SKM-1 treated with dmso at 0.1 percent for 144 hours (cell line): ENCODE measurements around the gene BCAS2.

Experiments used
- DNase-seq: peaks from one replicate; lab custom pipeline; 2025; ENCODE audit not compliant: unreplicated experiment; lab: John Stamatoyannopoulos, UW

BCAS2 gene

DNA sequence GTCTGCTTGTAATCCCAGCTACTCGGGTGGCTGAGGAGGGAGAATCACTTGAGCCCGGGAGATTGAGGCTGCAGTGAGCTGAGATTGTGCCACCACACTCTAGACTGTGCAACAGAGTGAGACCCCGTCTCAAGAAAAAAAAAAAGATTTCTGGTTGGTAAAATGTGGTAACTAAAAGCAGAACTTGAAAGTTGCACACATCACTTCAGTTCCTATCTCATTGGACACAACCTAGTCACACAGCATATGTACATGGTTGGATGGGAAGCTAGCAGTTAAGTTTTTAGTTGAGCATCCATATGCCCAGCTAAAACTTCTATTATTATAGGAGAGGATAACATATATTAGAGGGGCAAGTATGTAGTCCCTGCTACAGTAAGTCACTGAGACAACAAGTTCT, 22.1 kb downstream of the BCAS2 start:
- peak; percentile 45 for DNase-seq

DNA sequence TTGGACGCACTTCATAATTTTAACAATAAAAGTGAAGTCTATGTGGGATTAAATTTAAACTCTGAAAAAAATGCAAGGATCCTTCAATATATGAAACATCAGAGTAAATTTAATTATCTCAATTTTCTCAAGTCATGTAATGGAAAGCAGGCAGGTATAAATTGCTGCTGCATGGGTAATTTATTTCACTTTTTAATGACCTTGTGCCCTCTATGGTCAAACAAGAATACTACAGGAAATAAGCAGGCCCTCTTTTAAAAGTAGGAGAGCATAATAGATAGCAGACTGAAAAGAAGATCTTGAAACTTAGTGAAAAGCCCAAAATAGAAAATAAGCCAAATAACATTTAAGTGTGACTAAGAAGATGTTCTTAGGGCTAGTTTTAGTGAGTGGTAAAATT, 22.9 kb downstream of the BCAS2 start:
- peak; percentile 17 for DNase-seq

DNA sequence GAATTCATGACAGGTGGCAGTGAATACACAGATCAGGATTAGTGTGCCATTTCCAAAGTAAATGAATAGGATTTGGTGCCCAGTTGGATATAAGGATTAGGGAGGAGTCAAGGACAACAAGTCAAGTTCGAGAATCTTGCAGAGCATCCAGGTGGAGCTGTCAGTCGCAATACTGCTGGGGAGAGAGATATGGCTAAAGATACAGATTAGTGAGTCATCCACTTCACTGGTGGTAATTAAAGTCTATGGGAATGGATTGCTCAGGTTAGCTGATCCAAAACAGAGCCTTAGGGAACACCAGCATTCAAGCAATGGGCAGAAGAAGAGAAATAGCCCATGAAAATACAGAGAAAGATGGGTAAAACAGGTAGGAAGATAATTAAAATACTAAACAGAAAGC, 26.8 kb downstream of the BCAS2 start:
- DNase-seq = no peak

DNA sequence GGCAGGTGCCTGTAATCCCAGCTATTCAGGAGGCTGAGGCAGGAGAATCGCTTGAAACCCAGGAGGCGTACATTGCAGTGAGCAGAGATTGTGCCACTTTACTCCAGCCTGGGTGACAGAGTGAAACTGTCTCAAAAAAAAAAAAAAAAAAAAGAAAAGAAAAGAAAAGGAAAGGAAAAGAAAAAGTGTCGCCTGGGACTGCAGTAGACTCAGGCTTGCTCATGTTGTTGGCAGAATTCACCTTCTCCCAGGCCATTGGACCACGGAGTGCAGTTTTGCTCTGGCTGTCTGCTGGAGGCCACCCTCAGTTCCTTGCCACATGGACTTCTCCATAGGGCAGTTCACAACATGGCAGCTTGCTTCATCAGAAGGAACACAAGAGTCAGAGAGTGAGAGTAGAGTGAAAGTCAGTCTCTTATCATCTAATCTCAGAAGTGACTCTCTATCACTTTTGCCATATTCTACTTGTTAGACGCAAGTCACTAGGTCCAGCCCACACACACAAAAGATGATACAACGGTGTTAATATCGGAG, 29.2 kb downstream of the BCAS2 start:
- DNase-seq = no peak

DNA sequence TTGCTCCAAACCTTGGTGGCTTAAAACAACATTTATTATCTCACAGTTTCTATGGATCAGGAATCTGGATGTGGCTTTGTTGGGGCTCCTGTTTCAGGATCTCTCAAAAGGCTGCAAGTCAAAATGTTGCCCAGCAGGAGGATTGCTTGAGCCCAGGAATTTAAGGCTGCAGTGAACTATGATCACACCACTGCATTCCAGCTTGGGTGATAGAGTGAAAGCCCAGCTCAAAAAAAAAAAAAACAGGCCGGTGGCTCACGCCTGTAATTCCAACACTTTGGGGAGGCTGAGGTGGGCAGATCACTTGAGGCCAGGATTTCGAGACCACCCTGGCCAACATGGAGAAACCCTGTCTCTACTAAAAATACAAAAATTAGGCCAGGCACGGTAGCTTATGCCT, 30.0 kb downstream of the BCAS2 start:
- DNase-seq = no peak

DNA sequence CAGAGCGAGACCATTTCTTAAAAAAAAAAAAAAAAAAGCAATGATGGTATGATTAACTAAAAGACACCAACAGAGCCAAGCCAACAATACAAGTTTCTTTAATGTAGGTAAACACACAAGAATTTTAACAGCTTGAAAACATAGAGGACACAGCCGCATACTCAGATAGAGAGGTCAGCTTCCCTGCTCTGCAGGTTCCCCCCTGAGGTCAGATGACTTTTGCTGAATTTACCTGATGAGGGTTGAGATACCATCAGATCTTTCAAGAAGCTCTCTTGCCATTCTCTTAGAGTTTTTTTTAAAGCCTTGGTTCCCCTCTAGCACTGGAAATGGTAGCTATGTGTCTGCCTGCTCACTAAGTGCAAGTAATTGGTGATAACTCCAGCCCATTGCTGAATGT, 31.1 kb downstream of the BCAS2 start:
- DNase-seq = no peak

DNA sequence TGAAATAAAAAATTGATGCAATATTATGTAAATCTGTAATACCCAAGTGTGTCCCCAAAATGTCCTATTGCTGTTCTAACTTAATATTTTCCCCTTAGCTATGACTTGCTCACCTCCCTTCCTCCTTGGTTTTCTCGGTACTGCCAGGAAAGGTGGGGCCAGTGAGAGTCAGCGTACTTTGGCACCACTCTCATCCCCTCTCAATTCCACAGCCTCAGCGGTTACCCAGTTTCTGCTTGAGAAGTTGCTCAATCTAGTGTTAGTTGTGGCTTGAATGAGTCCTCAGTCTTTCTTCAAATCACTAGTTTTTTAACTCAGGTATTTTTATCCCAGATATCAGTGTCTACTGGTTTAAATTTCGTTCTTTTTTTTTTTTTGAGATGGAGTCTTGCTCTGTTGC, 32.3 kb downstream of the BCAS2 start:
- DNase-seq = peak; percentile 18

DNA sequence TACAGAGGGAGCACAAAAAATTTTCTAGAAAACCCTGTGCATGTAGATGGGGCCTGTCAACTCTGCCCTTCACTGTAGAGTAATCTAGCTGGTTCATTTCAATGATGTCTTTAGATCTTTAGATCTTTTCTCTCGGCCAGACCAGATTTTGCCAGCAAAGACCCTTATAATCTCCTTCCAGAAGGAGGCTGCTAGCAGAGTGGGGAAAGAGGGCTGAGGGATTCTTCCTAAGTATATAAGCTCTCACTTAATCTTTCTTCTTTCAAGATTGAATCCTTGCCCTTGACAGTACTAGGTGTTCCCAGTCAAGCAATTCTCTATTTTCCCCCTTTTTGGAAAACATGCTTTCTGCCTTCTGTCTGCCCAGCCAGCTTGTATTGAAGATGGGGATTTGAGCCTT, 34.3 kb downstream of the BCAS2 start:
- no peak for DNase-seq

DNA sequence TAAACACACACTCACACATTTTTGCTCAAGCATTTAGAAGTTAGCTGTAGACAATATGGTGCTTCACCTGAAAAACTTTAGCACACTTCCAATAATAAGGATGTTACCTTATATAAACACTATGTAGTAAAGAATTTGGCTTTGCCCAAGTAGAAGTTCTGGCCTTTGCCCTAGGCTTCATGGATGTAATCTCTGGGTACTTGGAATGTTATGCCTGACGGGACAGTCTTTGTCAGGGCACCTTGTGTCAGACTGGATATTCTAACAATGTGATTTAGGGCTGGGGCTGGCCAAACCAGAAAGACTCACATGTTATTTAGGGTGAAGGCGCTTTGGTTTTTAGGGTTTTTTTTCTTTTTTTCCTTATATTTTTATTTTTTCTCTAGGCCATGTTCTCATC, 35.6 kb downstream of the BCAS2 start:
- DNase-seq = no peak

DNA sequence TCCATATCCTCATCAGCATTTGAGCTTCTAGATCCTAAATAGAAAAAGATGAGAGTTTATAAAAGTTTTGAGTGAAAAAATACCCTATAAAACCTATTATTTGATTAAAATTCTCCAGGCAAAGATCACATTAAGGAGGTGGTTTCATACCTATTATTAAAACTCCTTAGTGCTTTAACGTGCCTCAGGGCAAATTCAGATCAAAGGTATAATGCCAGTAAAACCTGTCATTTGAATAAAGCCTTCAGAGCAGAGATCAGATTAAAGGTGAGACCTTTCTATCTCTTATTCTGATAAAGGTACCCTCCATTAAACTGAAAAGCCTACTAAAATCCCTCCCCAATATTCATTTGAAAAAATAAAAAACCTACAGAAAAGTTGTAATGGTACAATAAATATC, 36.1 kb downstream of the BCAS2 start:
- DNase-seq = no peak

DNA sequence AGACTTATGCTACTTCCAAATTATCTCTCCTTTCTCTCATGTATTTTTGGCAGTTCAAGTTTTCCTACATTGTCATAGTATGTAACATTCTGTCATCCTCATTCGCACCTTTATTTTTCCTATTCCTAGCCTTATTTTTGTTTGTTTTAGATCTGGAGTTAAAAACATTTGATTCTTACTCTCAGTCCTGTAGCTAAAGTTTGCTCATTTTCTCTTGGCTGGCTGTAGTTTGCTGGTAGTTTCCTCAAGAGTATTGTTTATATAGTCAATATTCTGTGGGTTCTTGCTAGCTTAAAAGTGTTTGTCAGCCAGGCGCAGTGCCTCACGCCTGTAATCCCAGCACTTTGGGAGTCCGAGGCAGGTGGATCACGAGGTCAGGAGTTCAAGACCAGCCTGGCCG, 40.6 kb downstream of the BCAS2 start:
- DNase-seq = no peak

DNA sequence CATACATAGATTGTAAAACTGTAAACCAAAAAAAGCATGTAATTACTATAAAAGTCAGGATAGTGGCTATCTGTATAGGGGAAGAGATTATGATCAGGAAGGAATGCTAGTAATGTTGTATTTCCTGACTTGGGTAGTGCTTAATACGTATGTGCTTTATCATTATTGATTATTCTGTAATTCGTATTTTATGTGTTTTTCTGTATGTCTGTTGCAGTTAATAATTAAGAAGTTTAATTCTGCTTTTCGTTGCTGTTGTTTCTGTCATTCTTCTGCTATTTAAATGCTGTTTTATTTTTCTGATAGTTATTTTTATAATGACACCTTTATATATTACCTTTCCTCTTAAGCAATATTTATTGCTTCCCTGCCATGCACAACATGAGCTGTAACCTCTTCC, 41.1 kb downstream of the BCAS2 start:
- no peak for DNase-seq

DNA sequence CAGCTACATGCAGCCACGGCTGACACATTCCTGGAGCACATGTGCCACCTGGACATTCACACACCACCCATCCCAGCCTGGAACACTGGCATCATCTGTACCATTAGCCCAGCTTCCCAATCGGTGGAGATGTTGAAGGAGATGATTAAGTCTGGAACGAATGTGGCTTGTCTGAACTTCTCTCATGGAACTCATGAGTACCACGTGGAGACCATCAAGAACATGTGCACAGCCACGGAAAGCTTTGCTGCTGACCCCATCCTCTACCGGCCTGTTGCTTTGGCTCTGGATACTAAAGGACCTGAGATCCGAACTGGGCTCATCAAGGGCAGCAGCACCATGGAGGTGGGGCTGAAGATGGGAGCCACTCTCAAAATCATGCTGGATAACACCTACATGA, 45.4 kb downstream of the BCAS2 start:
- no peak for DNase-seq

DNA sequence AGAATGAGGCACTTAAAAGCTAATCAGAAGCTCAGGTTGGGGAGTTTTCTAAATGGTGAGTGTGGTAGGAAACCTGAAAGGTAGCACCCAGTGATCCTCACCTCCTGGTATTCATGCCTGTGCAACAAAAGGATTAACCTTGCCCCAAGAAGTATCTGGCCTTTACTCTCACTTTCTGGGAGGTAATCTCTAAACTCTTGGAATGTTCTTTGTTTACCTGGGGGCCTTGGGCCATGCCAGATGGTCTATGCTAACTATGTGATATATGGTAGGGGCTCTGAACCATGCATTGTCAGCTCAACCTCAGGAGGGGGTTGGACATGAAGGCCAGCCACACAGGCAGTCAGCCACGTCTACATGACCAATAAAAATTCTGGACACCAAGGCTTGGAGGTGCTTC, 46.0 kb downstream of the BCAS2 start:
- no peak for DNase-seq

DNA sequence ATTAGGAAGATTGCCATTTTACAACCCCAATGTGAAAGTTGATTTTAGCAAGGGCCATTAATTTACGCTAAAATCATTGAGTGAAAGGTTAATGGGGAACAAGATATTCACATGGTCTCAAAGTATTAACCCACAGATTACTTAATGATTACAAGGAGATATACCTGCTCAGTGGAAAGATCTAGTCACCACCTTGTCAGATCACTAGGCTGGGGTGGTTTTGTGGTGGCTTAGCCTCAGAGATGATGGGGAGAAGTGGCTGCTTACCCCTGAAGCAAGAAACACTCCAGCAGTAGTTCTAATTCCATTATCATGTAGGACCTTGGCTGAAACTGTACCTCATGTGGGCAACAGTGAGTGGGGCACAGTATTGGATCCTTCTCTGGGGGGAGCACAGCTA, 50.3 kb downstream of the BCAS2 start:
- DNase-seq = no peak

DNA sequence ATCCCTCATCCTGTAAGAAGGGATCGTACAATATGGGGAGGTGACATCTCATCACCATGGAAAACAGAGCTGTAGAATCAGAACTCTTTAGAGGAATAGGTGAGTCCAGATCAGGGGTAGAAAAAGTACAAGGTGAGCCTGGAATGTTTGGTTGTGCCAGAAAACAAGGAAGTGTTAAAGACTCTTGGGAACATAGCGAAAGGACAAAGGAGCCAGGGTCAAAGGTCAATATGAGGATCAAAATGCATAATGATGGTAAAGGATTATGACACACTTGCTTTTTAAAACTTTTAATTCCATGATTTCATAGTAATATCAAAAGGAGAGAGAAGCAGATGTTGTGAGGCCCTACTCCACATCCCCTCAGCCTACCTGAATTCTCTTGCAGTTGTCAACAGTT, 51.2 kb downstream of the BCAS2 start:
- DNase-seq = no peak

DNA sequence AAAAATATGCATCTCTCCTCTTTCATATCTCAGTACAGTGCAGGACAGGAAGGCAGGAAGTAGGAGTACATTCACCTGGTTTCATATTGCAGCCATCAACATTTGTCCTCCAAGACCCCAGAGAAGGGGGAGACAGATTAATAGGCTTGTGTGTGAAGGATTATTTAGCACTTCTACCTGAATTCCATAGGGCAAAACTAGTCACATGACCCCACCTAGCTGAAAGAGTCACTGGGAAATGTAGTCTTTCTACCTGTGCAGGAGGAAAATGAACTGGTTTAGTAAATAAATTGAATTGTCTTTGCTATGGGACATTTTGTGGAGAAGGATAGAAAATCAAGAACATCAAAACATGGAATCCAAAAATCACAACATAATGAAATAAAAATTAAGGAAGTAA, 56.5 kb downstream of the BCAS2 start:
- DNase-seq = no peak

DNA sequence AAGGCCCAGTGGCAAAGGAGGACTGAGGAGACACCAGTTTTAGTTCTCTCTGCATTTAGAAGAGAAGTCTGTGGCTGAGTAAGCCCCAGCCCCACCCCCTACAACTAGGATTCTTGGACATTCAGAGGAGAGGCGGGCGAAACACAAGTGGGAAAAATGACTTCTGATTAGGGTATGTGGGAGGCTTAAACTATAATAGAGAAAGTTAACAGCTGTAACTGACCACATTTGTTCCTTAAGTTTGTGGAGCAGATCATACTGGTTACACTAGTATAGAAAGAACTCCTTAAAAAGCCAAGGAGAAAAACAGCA, 59.2 kb downstream of the BCAS2 start:
- DNase-seq = no peak

DNA sequence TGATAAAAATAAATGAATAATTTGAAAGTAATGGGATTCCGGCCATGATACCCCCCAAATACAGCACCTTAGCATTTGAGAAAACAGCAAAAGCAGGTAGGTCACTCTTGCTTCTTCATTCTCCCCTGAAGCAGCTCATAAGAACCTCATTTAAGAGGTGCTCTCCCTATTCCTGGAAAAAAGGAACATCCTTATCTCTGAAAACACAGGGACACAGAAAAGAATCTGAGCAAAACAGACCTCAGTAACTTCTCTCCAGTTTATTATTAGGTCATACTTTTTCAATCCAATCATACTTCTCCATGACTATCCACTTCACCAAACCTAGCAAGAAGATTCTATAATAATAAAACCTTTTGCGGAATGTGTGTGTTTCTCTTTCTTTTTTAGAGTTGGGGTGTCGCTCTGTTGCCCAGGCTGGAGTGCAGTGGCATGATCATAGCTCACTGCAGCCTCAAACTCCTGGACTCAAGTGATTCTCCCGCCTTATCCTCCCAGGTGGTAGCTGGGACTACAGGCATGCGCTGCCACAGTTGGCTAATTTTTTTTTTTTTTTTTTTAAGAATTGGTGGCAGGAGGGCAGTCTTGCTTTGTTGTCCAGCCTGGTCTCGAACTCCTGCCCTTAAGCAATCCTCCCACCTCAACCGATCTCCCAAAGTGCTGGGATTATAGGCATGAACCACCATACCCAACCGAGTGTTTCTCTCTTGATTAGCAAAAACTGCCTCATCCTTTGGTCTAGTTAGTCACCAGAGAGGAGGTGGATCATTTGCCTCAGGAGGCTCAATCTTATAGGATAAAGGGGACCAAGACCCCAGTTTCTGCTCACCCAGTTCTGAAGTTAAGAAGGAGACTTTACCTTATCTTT, 59.8 kb downstream of the BCAS2 start:
- no peak for DNase-seq
